ENCODE measurements around the gene STPG3.

The STPG3 gene

DNA sequence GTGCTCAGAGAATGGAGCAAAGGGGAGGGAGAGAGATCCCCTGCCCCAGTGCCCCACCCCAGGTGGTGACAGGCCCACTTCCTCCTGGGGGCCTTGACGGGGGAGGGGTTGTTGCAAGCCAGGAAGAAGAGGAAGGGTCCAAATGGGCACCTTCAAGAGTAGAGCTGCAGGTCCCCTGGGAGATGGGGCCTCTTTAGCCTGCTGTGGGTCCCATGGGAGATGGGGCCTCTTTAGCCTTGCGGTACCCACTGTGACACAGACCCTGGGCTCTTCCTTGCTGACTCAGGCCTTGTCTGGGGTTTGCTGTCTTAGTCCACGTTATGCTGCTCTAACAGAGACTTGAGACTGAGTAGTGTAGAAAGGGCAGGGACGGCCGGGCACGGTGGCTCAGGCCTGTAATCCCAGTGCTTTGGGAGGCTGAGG lies 16.9 kb downstream of the STPG3 start:
- DNase-seq, result peak; percentile 68

DNA sequence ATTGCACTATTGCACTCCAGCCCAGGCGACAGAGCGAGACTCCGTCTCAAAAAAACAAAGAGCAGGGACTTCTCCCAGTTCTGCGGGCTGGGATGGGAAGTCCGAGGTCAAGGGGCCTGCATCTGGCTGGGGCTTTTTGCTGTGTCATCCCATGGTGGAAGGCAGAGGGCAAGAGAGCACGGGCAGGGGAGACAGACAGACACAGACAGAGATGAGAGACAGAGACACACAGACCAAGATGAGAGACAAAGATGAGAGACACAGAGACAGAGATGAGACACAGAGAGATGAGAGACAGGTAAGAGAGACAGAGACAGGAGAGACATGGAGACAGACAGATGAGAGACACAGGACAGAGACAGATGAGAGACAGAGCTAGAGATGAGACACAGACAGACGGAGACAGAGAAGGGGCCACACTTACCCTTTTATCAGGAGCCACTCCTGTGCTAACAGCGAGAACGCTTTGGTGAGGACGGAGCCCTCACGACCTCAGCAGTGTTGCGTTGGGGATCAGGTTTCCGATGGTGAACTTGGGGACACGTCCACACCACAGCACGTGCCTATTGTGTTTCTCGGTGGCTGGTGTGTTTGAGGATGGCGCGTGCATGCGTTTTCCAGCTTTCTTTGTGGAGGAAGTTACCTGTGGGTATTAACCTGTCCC lies 17.6 kb downstream of the STPG3 start:
- no peak for DNase-seq

DNA sequence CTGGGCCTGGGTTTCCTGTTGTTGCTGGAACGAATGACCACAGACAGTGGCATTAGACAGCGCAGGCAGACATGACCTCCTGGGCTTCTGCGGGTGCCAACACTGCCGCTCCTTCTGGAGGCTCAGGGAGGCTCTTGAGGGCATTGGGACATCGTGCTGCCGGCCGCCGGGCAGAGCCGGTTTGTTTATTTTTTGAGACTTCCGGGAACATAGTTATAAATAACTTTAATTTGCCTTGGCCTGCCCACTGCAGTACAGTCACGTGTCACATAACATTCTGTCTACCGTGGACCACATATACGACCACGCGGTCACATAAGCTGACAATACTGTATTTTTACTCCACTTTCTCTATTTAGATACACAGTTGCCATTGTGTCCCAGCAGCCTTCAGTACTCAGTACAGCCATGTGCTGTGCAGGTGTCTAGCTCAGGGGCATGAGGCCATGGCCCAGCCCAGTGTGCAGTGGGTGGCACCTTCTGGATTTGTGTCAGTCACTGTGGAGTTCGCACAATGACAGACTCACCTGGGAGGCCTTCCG lies 18.2 kb downstream of the STPG3 start:
- DNase-seq, result no peak

DNA sequence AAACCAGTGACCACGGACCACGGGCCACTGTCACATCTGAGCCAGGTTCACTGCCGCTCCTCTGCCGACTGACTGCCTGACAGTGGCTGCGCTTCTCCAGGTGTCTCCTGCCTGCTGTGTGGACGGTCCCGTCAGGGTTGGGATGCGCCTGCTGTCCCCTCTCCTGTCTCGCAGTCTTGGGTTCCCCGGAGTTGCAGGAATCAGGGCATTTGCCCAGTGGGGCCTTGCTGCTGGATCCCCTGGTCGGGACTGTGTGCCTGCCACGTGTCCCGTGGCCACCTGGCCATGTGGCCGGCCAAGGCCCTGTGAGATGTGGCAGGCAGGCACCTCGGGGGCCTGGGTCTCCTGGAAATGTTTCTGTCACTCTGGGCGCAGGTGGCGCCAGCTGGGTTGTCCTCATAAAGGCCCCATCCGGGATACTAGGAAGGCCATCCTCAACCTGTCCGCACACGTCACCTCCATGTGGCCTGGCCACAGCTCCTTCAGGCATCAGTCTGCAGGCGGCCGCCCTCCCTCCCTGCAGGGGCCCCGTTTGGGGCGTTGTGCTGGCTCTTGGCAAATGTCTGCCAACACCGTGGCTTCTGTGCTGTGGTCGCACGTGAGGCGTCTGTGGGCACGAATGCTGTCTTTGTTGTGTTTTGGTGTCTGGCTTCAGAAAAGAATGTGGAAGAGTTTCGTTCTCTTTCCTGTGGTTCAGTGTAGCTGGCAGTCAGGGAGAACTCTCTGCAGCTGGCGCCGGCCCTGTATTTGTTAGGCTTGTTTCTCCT lies 20.0 kb downstream of the STPG3 start:
- peak; percentile 58 for DNase-seq

DNA sequence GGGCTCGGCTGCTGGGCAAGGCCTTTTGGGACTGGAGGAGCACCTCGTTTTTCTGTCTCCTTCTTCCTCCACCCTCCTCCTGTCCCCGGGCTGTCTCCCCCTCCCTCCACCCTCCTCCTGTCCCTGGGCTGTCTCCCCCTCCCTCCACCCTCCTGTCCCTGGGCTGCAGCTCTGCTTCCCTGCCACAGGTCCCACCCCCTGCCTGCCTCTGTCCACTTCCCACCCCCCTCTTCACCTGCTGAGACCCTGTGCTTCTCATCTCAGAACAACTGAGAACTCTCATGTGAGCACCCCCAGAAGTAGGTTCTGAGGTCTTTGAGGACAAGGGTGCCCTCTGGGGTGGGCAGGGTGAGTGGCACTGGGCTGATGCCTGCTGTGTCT lies 20.6 kb downstream of the STPG3 start:
- no peak for DNase-seq

DNA sequence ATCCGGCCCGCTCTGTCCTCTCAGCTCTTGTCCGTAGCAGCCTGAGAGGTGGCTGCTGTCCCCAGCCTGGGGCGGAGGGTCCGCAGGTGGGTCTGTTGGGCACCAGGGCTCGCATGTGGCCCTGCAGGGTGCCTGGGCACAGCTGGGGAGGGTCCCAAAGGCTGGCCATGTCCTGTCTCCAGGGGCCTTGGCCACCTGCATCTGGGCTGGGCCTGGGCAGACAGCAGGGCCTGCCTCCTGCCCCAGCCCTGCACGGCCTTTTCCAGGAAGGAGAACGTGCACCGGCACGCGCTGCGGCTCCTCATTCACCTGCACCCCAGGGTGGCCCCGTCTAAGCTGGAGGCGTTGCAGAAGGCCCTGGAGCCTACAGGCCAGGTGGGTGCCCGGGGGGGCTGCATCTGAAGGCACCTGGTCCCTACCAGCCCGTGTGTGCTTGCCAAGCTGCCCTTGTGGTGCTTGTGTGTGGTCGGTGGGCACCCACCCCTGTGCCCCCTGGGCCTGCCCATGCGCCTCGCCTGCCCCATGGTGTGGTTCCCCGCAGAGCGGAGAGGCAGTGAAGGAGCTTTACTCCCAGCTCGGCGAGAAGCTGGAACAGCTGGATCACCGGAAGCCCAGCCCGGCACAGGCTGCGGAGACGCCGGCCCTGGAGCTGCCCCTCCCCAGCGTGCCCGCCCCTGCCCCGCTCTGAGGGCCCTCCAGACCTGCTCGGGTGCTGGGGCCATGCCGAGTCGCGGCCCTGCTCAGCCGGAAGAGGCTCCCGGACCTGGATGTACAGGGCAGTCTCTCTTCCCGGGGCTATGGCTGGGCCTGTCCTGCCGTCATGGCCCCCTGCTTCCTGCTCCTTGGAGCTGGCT lies 21.4 kb downstream of the STPG3 start:
- DNase-seq, result no peak

DNA sequence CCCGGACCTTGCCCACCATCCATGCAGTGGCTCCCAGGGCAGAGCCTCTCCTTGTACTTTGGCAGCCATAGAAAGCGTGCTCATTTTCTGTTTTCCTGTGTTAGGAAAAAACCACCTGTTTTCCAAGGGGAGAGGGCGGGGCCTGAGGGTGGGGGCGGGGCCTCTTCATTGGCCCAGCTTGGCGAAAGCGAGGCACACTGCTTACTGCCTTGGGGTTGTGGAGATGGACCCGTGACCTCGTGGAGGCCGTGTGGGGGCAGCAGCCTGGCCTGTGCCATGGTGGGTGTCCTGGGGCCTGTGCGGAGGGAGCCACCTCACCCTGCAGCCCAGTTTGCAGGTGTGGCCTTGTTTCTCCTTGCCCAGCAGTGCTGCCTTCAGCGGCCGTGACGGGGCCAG lies 22.0 kb downstream of the STPG3 start:
- DNase-seq, result no peak

DNA sequence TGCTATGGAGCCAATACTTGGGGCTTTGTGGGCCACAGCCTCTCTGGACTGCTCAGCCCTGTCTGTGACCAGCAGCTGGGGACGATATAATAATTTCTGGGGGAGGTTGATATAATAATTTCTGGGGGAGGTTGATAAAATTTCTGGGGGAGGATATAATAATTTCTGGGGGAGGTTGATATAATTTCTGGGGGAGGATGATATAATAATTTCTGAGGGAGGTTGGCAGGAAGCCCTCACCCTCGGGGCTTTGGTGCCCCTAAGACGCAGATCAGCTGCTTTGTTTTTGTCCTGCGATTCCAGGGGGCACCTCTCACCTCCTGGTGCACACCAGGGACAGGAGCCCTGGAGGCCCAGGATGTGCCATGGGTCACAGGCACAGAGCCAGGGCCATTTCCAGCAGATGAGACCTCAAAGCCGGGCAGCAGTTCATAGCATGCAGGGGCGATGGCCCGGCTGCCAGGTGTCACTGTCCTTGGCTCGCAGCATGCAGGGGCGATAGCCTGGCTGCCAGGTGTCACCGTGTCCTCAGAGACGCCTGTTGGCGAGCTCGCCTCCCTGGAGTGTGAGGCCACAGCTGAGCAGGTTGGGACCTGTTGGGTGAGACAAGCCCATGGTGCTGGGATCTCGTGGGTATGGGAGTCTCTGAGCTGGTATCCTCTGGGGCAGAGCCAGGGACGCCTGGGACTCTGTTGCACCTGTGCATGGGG lies 22.7 kb downstream of the STPG3 start:
- no peak for DNase-seq

DNA sequence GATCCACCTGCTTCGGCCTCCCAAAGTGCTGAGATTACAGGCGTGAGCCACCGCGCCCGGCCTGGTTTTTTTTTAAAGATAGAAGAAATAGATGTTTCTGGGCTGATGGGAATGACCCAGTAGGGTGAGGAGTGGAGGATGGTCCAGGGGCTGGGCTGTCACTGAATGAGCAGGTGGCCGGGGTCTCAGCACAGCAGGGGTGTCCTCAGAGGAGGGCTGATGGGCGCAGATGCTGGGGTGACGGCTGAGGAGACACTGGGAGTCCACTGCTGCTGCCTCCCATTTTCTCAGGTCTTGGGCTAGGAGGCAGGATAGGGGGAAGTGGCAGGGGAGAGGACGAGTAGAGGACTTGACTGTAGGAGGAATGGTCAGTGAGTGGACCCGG lies 24.1 kb downstream of the STPG3 start:
- no peak for DNase-seq

DNA sequence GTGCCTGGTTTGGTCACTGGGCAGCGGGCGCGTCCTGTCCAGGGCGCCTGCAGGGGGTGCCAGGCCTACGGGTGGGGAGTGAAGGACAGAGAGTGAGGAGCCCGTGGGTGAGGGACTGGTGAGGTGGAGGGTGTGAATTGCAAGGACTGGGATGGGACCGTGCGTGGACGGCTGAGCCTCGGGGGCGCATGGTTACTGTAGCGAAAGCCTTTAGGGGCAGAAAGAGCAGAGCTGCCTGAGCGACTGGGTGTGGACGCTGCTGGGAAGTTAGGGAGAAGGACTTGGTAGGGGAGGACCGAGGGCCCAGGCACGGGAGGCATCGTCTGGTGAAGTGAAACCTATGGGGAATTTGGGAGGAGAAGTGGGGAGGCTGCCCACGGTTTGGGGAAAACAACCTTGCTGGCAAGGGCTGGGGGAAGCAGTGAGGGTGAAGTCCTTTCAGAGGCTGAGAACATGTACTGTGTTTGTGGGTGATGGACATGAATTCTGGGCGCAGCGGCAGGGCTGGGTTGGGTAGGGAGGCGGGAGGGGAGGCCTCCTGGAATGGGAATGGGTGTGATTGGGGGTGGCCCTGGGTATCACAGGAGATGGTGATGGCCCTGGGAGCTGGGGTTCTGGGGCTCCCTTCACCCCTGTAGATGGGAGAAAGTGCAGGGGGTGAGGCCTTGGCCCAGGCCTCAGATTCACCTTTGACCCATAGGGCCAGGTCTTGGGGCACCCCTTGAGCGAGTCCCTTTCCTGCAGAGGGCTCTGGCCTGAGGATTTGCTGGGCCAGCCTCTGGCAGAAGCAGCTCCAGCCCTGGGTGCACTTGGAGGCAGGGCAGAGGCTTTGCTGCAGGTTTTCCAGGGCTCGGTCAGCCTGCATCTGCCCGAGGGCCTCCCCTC lies 24.7 kb downstream of the STPG3 start:
- no peak for DNase-seq

DNA sequence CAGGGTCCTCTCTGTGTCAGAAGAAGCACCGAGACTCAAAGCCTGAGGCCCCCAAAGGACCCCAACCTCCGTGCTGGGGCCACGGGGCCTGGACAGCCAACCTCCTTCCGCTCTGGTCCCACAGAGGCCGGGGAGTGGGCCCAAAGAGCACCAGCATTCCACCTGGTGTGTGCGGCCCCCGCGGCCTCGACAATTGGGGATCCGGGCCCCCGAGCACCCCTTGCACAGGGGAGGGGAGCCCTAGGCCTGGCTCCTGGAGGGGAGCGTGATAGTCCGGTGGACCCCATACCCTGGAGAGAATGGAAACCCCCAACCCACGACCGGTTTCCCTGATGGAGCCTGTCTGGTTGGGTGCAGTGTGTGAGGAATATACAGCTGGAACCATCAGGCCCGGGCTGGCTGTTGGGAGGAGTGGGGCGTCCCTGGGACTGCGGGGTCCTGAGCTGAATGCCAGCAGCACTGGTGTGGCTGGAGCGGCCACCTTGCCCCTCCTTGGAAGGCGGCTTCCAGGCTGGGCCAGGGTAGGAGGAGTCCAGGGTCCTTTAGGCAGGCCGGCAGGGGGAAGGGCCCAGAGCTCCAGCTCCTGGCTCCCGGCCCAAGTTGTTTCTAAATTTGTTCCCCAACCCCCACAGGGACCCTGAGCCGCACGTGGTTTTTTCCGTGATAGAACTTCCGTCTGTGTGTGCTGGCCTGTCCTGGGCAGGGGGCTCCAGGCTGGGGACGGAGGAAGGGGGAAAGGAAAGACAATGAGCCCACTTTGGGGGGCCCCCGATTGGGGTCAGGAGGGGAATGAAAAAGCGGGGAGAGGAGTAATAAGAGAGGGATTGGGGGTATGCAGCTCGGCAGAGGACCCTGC lies 25.6 kb downstream of the STPG3 start:
- peak; percentile 80 for DNase-seq

DNA sequence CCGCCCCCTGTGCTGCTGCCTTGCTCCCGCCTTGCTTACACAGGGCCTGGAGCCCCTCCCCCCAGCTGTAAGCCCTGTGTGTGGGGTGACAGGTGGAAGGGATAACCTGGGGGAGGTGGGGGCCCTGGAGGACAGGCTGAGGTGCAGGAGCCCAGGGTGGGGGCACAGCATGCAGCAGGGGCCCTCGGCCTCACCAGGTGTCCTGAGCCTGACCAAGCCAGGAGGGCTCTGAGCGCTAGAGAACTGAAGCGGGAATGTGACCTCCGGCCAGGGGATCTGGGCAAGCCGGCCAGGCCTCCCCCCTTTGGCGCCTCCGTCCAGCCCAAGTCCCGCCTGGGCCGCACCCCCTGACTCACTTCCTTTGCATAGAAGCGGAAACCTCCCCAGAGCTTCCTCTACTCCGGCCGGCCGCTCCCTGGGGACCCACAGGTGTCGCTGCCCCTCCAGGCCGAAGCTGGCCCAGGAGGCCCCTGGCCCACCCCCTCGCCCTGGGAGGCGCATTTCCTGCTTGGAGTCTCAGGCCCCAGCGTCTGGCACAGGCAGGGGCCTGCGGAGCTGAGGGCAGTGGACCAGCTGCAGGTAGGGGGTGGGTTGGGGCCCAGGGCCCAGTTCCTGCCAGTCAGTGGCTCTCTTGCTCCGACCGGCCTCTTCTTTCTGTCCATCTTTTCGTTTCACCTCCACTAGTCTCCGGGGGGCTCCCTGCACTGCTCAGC lies 26.4 kb downstream of the STPG3 start, which contains the start of gene TOR4A:
TOR4A (plus strand) TSS at position 398 of the 713 bp plus-strand sequence. CDS start 964 bp downstream, outside the sequence.
- peak; percentile 79 for DNase-seq

DNA sequence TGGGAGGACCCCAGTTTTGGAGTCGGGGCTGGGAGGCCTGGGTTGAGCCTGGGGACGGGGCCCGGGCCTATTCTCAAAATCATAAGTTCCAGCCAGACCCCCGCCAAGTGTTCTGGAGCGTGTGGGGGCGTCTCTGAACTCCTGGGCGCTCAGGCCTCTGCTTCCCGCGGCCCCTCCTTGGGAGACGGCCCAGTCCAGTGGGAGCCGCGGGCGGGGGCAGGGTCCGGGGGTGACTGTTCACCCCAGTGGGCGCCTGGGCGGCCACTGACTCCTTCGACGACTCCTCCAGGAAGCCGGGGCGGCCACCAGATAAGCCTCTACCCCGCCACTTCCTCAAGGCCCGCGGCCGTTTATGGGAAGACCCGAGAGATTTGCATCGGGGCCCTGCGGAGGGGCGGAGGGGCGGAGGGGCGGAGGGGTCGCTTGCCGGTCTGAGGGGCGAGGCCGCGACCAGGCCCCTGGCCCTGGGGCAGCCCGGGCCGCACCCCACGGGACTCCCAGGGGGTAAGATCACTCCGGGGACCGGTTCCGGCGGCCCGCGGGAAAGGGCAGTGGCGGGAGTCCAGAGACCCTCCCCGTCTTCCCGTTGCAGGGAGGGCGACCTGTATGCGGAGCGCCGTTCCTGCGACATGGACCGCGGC lies 27.1 kb downstream of the STPG3 start:
- DNase-seq, result peak; percentile 32

DNA sequence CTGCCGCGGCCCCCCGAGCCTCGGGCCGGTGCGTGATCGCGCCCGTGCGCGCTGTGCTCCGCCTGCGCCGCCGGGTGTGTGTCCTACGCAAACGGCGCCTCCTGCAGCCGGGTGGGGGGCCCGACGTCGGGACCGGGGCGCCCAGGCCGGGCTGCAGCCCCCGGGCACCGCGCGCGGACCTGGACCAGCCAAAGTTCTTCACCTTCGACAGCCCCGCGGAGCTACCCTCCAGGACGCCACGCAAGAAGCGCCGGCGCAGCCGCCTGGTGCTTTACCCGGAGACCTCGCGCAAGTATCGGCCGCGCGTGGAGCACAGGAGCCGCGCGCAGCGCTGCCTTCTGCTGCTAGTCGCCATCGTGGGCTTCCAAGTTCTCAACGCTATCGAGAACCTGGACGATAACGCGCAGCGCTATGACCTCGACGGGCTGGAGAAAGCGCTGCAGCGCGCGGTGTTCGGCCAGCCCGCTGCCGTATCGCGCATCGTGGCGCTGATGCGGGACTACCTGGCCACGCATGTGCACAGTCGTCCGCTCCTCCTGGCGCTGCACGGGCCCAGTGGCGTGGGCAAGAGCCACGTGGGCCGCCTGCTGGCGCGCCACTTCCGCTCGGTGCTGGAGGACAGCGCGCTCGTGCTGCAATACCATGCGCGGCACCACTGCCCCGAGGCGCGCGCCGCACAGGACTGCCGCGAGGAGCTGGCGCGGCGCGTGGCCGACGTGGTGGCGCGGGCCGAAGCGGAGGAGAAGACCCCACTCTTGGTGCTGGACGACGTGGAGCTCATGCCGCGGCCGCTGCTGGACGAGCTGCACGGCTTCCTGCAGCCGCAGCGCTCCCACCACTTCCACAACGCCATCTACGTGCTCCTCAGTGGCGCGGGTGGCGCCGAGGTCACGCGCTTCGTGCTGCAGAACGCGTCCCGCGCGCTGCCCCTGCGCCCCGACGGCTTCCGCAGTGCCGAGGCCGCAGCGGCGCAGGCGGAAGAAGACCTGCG lies 27.9 kb downstream of the STPG3 start:
- no peak for DNase-seq

DNA sequence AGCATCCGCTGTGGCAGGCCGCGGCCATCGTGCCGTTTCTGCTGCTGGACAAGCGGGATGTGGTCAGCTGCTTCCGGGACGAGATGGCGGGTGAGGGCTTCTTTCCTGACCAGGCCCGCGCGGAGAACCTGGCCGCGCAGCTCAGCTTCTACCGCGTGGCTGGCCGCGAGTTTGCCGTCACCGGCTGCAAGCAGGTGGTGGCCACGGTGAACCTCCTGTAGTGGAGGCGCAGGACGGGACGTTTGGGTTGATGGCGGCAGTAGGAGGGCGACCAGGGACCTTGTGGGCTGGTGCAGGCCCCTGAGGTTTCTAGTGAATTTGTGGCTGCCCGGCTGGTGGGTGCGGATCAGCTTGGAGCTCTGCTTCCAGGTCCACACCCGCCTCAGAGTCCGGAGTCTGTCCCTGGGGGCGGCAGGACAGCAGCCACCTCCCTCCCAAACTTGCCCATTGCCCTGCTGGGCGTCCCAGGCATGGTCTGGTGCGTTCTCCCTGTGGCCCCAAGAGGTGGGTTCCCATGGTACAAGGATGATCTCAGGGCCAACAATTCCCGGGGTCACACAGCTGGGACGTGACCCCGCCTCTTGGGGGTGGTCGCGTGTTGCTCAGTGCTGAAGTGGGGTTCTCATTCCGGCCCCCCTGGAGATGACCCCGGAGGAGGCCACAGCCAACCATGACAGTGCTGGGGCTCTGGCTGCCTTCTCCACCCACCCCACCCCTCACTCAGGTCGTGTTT lies 28.8 kb downstream of the STPG3 start:
- DNase-seq, result no peak

DNA sequence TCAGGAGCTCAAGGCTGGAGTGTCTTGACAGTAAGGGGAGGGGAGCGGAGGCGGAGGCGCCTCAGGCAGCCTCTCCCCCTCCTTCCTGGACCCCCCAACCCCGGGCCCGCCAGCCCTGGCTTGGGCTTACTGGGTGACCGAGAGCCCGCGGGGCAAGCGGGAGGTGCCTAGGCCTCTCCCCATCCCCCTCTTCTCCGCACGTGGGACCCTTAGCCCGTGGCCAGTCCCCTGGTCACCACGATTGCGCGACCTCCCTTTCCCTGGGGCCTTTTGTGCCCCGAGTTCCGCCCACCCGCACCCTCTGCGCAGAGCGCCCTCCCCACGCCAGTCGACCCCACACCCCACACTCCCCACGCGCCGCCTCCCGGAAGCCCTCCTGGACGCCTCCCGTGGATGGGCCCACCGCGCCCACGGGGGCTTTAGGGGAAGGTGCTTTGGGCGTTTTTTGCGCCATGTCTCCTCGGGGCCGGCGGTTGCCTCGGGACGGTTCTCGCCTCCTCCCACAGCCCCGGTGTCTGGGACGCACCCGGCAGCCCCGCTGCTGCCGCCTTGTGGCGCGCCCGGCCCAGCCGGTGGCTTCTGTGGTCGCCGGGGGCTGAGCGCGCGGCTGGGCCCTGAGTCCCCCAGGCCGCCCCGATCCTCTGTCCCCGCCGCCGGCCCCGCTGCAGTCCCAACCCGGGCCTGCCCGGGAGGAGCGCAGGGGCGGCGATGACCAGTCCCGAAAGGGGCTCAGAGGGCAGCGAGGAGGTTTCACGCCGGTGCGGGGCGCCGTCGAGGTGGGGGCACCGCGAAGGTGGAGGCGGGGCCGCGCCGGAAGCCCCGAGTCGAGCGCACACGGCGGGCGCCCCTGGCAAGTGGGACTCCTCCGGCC lies 29.6 kb downstream of the STPG3 start:
- DNase-seq, result no peak

Data from GF-D8 (cell line).